Osteoblast (primary cell): ENCODE data around the gene TBC1D9B. TPM values are rescaled to one million over a fixed set of nuclear protein-coding genes. Genes with fewer than 3 reads are reported as not detected.
A peak's percentile ranks its signal among the peaks of the same experiment; 100 is the strongest.

Experiments
- DNase-seq: peaks from one replicate; pipeline ENCODE4 v3.0.0; 2011; ENCODE audit warnings: low spot score, mixed read lengths; ENCODE audit not compliant: insufficient read length; ENCODE audit errors: missing footprints
- H2AFZ ChIP-seq: 2 replicates; pipeline ENCODE4 v1.6.0; 2011; ENCODE audit warnings: mild to moderate bottlenecking, low read length
- H3K27ac ChIP-seq: 2 replicates; pipeline ENCODE4 v1.5.1; 2011; ENCODE audit warnings: mild to moderate bottlenecking, low read depth, low read length, moderate library complexity
- H3K27me3 ChIP-seq: 2 replicates; pipeline ENCODE4 v1.6.0; 2012; ENCODE audit warnings: mild to moderate bottlenecking, control low read depth, inconsistent platforms, low read length, moderate library complexity; ENCODE audit not compliant: insufficient read depth
- H3K36me3 ChIP-seq: 2 replicates; pipeline ENCODE4 v1.5.1; 2011; ENCODE audit warnings: mild to moderate bottlenecking, low read length, control low read depth, moderate library complexity; ENCODE audit not compliant: insufficient read depth
- H3K4me1 ChIP-seq: 2 replicates; pipeline ENCODE4 v1.5.1; 2011; ENCODE audit warnings: mild to moderate bottlenecking, low read length, control low read depth, moderate library complexity; ENCODE audit not compliant: insufficient read depth
- H3K4me2 ChIP-seq: 2 replicates; pipeline ENCODE4 v1.6.0; 2011; ENCODE audit warnings: mild to moderate bottlenecking, low read length; ENCODE audit not compliant: insufficient read depth
- H3K4me3 ChIP-seq: fragments of 200-600 bp; sonication (generic); 3 replicates; pipeline ENCODE4 v1.5.1; 2012; ENCODE audit warnings: mild to moderate bottlenecking, low read length, inconsistent platforms; ENCODE audit not compliant: insufficient read depth
- H3K79me2 ChIP-seq: 2 replicates; pipeline ENCODE4 v1.6.0; 2012; ENCODE audit warnings: mild to moderate bottlenecking, low read length, control low read depth, inconsistent platforms; ENCODE audit not compliant: insufficient read depth
- H3K9me3 ChIP-seq: 2 replicates; pipeline ENCODE4 v1.5.1; 2011; ENCODE audit warnings: low read depth, low read length, control low read depth
- H4K20me1 ChIP-seq: 2 replicates; pipeline ENCODE4 v1.6.0; 2012; ENCODE audit warnings: mild to moderate bottlenecking, low read length, control low read depth; ENCODE audit not compliant: insufficient read depth
- total RNA-seq: library from RNA; depleted of rRNA; stranded (reverse); fragments of >200 nt; gene quantifications from 2 replicates; pipeline ENCODE4 v1.2.3, GENCODE V29; 2012
- TF ChIP-seq, protein P1 (sequence below): IDR thresholded peaks from 2 replicates; pipeline ENCODE4 v1.5.1; 2011; ENCODE audit warnings: mild to moderate bottlenecking, low read depth, low read length, moderate library complexity; ENCODE audit errors: extremely low read depth

TBC1D9B gene
- total RNA-seq, 1 donor, result 89.4 TPM

GRCh38 chr5:179819296-179820126 lies 88.2 kb downstream of the TBC1D9B start:
- Histone ChIP-seq H4K20me1 (peaks cover 33% of the 10 kb centered on the region), H3K27me3 (no peaks in the 10 kb centered on the region), H3K4me3 (peak overlapping the region; percentile 61), H3K4me2 (peak overlapping the region; percentile 86), H3K27ac (peak overlapping the region; percentile 86), H3K79me2 (peaks cover 47% of the 10 kb centered on the region), H3K9me3 (no peaks in the 10 kb centered on the region), H3K4me1 (peaks cover 43% of the 10 kb centered on the region), H2AFZ (peak overlapping the region; percentile 49), H3K36me3 (peaks cover 19% of the 10 kb centered on the region)
- DNase-seq, result peak; percentile 92
- TF ChIP-seq, protein P1, sequence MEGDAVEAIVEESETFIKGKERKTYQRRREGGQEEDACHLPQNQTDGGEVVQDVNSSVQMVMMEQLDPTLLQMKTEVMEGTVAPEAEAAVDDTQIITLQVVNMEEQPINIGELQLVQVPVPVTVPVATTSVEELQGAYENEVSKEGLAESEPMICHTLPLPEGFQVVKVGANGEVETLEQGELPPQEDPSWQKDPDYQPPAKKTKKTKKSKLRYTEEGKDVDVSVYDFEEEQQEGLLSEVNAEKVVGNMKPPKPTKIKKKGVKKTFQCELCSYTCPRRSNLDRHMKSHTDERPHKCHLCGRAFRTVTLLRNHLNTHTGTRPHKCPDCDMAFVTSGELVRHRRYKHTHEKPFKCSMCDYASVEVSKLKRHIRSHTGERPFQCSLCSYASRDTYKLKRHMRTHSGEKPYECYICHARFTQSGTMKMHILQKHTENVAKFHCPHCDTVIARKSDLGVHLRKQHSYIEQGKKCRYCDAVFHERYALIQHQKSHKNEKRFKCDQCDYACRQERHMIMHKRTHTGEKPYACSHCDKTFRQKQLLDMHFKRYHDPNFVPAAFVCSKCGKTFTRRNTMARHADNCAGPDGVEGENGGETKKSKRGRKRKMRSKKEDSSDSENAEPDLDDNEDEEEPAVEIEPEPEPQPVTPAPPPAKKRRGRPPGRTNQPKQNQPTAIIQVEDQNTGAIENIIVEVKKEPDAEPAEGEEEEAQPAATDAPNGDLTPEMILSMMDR, result no peak

GRCh38 chr5:179818746-179819295 lies 88.9 kb downstream of the TBC1D9B start:
- peaks cover 26% of the 10 kb centered on the region for H4K20me1 ChIP-seq
- TF ChIP-seq, protein P1, result no peak
- peak overlapping the region; percentile 86 for H3K4me2 ChIP-seq
- peak; percentile 99 for DNase-seq
- H3K36me3 ChIP-seq, result peaks cover 12% of the 10 kb centered on the region
- peak overlapping the region; percentile 86 for H3K27ac ChIP-seq
- peak overlapping the region; percentile 42 for H2AFZ ChIP-seq
- peaks cover 40% of the 10 kb centered on the region for H3K79me2 ChIP-seq
- no peaks in the 10 kb centered on the region for H3K27me3 ChIP-seq
- no peaks in the 10 kb centered on the region for H3K9me3 ChIP-seq
- H3K4me3 ChIP-seq, result peak overlapping the region; percentile 61
- peaks cover 43% of the 10 kb centered on the region for H3K4me1 ChIP-seq

- H3K4me1 ChIP-seq, result peaks cover 43% of the 10 kb centered on the region
- peak overlapping the region; percentile 42 for H2AFZ ChIP-seq
- H3K79me2 ChIP-seq, result peaks cover 33% of the 10 kb centered on the region
- H4K20me1 ChIP-seq, result peaks cover 19% of the 10 kb centered on the region
- peaks cover 6% of the 10 kb centered on the region for H3K36me3 ChIP-seq
- H3K27me3 ChIP-seq, result no peaks in the 10 kb centered on the region
- H3K27ac ChIP-seq, result peak overlapping the region; percentile 86
- DNase-seq, result peak; percentile 71
- TF ChIP-seq, protein P1, result no peak
- H3K9me3 ChIP-seq, result no peaks in the 10 kb centered on the region
- H3K4me2 ChIP-seq, result peak overlapping the region; percentile 86
- H3K4me3 ChIP-seq, result peak overlapping the region; percentile 61
Observed at GRCh38 chr5:179817890-179818745, 89.6 kb downstream of the TBC1D9B start.
